Activated CD8-positive, alpha-beta memory T cell treated with anti-CD3 and anti-CD28 coated beads, Interleukin-2, amount 10 ng/mL, durations not matched to agents 7 days and 5 days (primary cell): ENCODE data around the gene SNRNP25. TPM values are rescaled to one million over a fixed set of nuclear protein-coding genes. Genes with fewer than 3 reads are reported as not detected.

Source experiments
- ATAC-seq: fragments of 150-1000 bp; cut with Tn5 transposase; one replicate; pipeline ENCODE4 v1.10.0; 2021; ENCODE audit warnings: moderate library complexity
- CTCF ChIA-PET: fragments of 350-600 bp; sonication (Branson Sonifier 250); formaldehyde crosslinking; loops from one replicate; lab custom pipeline; 2021; ENCODE audit warnings: antibody characterized with exemption; lab: Charles Lee
- DNase-seq: peaks from one replicate; pipeline ENCODE4 v3.0.0-alpha.2; 2020
- H3K27ac Mint-ChIP-seq: one replicate; pipeline ENCODE4 v1.8.0; 2021; ENCODE audit warnings: mild to moderate bottlenecking, mixed read lengths
- H3K27me3 Mint-ChIP-seq: one replicate; pipeline ENCODE4 v1.8.0; 2021; ENCODE audit warnings: mixed read lengths
- H3K36me3 Mint-ChIP-seq: one replicate; pipeline ENCODE4 v1.8.0; 2021; ENCODE audit warnings: mild to moderate bottlenecking, mixed read lengths
- H3K4me1 Mint-ChIP-seq: one replicate; pipeline ENCODE4 v1.8.0; 2021; ENCODE audit warnings: mixed read lengths
- H3K4me3 Mint-ChIP-seq: one replicate; pipeline ENCODE4 v1.8.0; 2021; ENCODE audit warnings: mild to moderate bottlenecking, moderate library complexity, mixed read lengths
- H3K9me3 Mint-ChIP-seq: one replicate; pipeline ENCODE4 v1.8.0; 2022; ENCODE audit warnings: low read depth, mixed read lengths
- total RNA-seq, 2 experiments: library from RNA; stranded (reverse); gene quantifications; one replicate each; pipeline ENCODE4 v1.2.3, GENCODE V29; 2021

Gene SNRNP25
- total RNA-seq, 2 experiments from 2014 or later, result 86.6 to 90.8 TPM

- no peak overlapping the region for H3K4me3 Mint-ChIP-seq
- ATAC-seq, result no peak
- H3K4me1 Mint-ChIP-seq, result no peaks in the 10 kb centered on the region
- no peaks in the 10 kb centered on the region for H3K9me3 Mint-ChIP-seq
- CTCF ChIA-PET, result interaction anchor here (6.6 to 14.8 kb wide), 2 partner anchors 15 to 35 kb away, joined by 78 to 350 read pairs; partner anchors contain the start of gene MPG
- H3K27me3 Mint-ChIP-seq, result no peaks in the 10 kb centered on the region
- DNase-seq, result no peak
- H3K36me3 Mint-ChIP-seq, result no peaks in the 10 kb centered on the region
- no peak overlapping the region for H3K27ac Mint-ChIP-seq
Measured at GRCh38 chr16:61879-62281, 8.3 kb downstream of the SNRNP25 start.

- ATAC-seq (no peak), DNase-seq (no peak)
- Mint-ChIP-seq H3K27ac (no peak overlapping the region), H3K9me3 (no peaks in the 10 kb centered on the region), H3K36me3 (no peaks in the 10 kb centered on the region), H3K4me3 (no peak overlapping the region), H3K27me3 (no peaks in the 10 kb centered on the region), H3K4me1 (no peaks in the 10 kb centered on the region)
- CTCF ChIA-PET, result interaction anchor here (4.1 to 14.8 kb wide), 3 partner anchors 14 to 43 kb away, joined by 52 to 350 read pairs (median 78); partner anchors contain the start of gene MPG
Measured at GRCh38 chr16:62283-62967, 8.8 kb downstream of the SNRNP25 start.

GRCh38 chr16:62968-63391 is 9.4 kb downstream of the SNRNP25 start:
- Mint-ChIP-seq H3K4me3 (no peak overlapping the region), H3K9me3 (no peaks in the 10 kb centered on the region), H3K36me3 (no peaks in the 10 kb centered on the region), H3K27ac (no peak overlapping the region), H3K4me1 (no peaks in the 10 kb centered on the region), H3K27me3 (no peaks in the 10 kb centered on the region)
- no peak for ATAC-seq
- DNase-seq, result no peak
- CTCF ChIA-PET, result interaction anchor here (0.8 to 14.8 kb wide), 5 partner anchors 14 to 63 kb away, joined by 3 to 350 read pairs (median 52); partner anchors contain the start of gene MPG

DNA sequence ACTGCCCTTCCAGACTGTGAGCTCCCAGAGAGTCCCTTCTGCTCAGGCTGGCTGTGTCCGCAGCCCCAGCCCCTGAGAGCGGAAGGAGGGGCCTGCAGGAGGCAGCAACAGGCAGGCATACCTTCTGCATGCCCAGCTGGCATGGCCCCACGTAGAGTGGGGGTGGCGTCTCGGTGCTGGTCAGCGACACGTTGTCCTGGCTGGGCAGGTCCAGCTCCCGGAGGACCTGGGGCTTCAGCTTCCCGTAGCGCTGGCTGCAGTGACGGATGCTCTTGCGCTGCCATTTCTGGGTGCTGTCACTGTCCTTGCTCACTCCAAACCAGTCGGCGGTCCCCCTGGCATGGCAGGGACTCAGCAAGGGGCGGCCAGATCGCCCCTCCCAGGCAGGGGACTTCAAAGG is 9.8 kb downstream of the SNRNP25 start:
- CTCF ChIA-PET, result interaction anchor here (0.8 to 14.8 kb wide), 5 partner anchors 13 to 62 kb away, joined by 3 to 350 read pairs (median 52); partner anchors contain the start of gene MPG
- no peaks in the 10 kb centered on the region for H3K9me3 Mint-ChIP-seq
- H3K4me3 Mint-ChIP-seq, result no peak overlapping the region
- no peak overlapping the region for H3K27ac Mint-ChIP-seq
- ATAC-seq (no peak), DNase-seq (no peak)
- H3K27me3 Mint-ChIP-seq, result no peaks in the 10 kb centered on the region
- H3K4me1 Mint-ChIP-seq, result no peaks in the 10 kb centered on the region
- H3K36me3 Mint-ChIP-seq, result no peaks in the 10 kb centered on the region

DNA sequence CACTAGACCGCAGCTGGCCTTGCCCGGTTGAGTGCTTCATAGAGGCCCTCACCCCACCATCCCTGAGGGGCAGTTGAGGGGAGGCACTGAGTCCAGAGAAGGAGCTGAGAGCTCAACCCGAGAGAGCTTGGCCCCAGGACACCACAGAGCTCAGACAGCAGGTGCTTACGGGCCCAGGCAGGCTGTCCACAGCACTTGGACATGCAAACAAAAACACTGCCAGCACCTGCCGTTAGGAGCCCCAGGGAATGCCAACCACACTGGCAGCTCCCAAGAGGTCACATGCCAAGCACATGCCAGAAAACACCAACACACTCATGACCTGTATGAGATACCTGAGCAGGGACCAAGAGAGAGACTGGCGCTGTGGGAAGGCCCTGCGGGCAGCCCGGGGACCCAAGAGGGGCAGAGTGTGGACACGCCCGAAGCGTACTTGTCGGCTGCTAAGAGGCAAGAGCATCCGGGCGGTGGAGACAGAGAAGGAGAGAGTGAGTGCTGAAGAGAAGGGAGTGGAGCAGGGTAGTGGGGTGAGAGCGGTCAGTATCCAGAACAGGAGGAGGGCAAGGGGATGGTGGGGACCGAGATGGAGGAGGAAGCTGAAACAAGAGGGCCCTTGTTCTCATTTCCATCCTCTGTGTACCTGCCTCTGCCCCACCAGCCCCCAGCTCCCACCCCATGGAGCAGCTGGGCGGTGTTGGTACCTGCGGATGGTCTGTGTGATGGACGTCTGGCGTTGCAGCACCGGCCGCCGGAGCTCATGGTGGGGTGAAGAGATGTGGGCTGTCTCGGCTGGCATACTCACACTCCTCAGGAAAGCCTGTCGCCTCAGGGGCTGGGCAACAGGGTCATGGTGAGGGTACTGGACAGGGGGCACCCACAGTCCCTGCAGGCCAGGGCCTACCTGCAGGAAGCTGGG is 10.6 kb downstream of the SNRNP25 start:
- Mint-ChIP-seq H3K27ac (no peak overlapping the region), H3K4me3 (no peak overlapping the region), H3K4me1 (no peaks in the 10 kb centered on the region), H3K9me3 (no peaks in the 10 kb centered on the region), H3K36me3 (no peaks in the 10 kb centered on the region), H3K27me3 (no peaks in the 10 kb centered on the region)
- DNase-seq (no peak), ATAC-seq (no peak)
- CTCF ChIA-PET, result interaction anchor here (0.6 to 14.8 kb wide), 13 partner anchors 8 to 1357 kb away, joined by 3 to 350 read pairs (median 17); partner anchors contain the start of genes MPG, POLR3K and SNRNP25

DNA sequence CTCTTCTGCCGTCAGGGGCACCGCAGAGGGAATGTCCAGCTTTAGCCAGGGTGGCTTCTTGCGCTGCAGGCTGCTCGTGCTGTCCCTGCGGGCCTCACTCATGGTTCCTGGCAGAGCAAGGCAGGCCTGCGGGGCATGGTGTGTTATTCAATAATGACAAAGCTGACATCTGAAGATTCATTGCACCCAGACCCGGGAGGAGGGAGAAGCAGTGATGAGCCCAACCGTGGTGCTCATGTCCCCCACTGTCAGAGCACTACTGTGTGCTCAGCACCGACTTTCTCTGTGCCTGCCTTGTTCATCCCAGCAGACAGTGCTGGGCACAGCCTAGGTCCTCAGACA is 11.3 kb downstream of the SNRNP25 start:
- H3K4me1 Mint-ChIP-seq, result no peaks in the 10 kb centered on the region
- H3K4me3 Mint-ChIP-seq, result no peak overlapping the region
- H3K27me3 Mint-ChIP-seq, result peaks cover 1% of the 10 kb centered on the region
- no peaks in the 10 kb centered on the region for H3K9me3 Mint-ChIP-seq
- no peak for ATAC-seq
- DNase-seq, result no peak
- CTCF ChIA-PET, result interaction anchor here (1.2 to 14.8 kb wide), 15 partner anchors 8 to 306 kb away, joined by 3 to 350 read pairs (median 12); partner anchors contain the start of genes HBQ1, MPG, POLR3K and SNRNP25
- no peak overlapping the region for H3K27ac Mint-ChIP-seq
- H3K36me3 Mint-ChIP-seq, result no peaks in the 10 kb centered on the region

DNA sequence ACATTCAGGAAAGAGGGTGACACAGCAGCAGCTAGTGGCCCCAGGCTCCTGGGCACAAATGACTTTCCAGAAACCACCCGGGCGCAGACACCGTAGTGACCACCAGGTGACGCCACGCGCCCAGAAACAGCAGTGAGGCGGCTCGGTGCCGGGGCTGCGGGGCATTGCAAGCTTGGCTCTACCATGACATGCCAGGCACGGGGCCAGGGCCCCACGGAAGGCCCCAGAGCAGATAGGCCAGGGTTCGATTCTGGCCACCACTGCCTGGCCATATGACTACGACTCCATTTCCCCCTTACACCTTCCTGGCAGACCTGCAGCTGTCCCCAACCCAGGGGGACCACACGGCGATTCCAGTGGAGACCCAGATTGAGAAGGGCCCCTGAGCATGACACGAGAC is 12.1 kb downstream of the SNRNP25 start:
- H3K36me3 Mint-ChIP-seq, result no peaks in the 10 kb centered on the region
- DNase-seq, result peak; percentile 89
- no peaks in the 10 kb centered on the region for H3K9me3 Mint-ChIP-seq
- no peak overlapping the region for H3K4me3 Mint-ChIP-seq
- H3K27ac Mint-ChIP-seq, result no peak overlapping the region
- no peaks in the 10 kb centered on the region for H3K4me1 Mint-ChIP-seq
- peaks cover 8% of the 10 kb centered on the region for H3K27me3 Mint-ChIP-seq
- ATAC-seq, result peak; percentile 92
- CTCF ChIA-PET, result interaction anchor here (0.6 to 14.8 kb wide), 34 partner anchors 9 to 306 kb away, joined by 3 to 350 read pairs (median 5); partner anchors contain the start of genes HBQ1, MPG, POLR3K and SNRNP25

- Mint-ChIP-seq H3K27me3 (peaks cover 15% of the 10 kb centered on the region), H3K36me3 (no peaks in the 10 kb centered on the region), H3K4me1 (no peaks in the 10 kb centered on the region), H3K9me3 (no peaks in the 10 kb centered on the region), H3K27ac (no peak overlapping the region), H3K4me3 (no peak overlapping the region)
- CTCF ChIA-PET, result interaction anchor here (0.7 to 14.8 kb wide), 31 partner anchors 10 to 305 kb away, joined by 3 to 350 read pairs (median 5); partner anchors contain the start of genes HBQ1, MPG, POLR3K and SNRNP25
- ATAC-seq (no peak), DNase-seq (no peak)
Measured at GRCh38 chr16:66309-67182, 12.9 kb downstream of the SNRNP25 start.

GRCh38 chr16:67183-67791 is 13.7 kb downstream of the SNRNP25 start:
- CTCF ChIA-PET, result interaction anchor here (3.3 to 14.8 kb wide), 4 partner anchors 9 to 29 kb away, joined by 17 to 350 read pairs (median 58); partner anchors contain the start of gene MPG
- no peaks in the 10 kb centered on the region for H3K36me3 Mint-ChIP-seq
- peaks cover 18% of the 10 kb centered on the region for H3K27me3 Mint-ChIP-seq
- no peaks in the 10 kb centered on the region for H3K9me3 Mint-ChIP-seq
- H3K4me3 Mint-ChIP-seq, result no peak overlapping the region
- ATAC-seq (no peak), DNase-seq (no peak)
- H3K27ac Mint-ChIP-seq, result no peak overlapping the region
- no peaks in the 10 kb centered on the region for H3K4me1 Mint-ChIP-seq

GRCh38 chr16:67884-68789 is 14.5 kb downstream of the SNRNP25 start:
- CTCF ChIA-PET, result interaction anchor here (4.9 to 14.8 kb wide), 3 partner anchors 9 to 29 kb away, joined by 37 to 350 read pairs (median 78); partner anchors contain the start of gene MPG
- ATAC-seq, result no peak
- no peak for DNase-seq
- Mint-ChIP-seq H3K27ac (no peak overlapping the region), H3K9me3 (no peaks in the 10 kb centered on the region), H3K4me3 (no peak overlapping the region), H3K36me3 (no peaks in the 10 kb centered on the region), H3K4me1 (peaks cover 3% of the 10 kb centered on the region), H3K27me3 (peaks cover 22% of the 10 kb centered on the region)

DNA sequence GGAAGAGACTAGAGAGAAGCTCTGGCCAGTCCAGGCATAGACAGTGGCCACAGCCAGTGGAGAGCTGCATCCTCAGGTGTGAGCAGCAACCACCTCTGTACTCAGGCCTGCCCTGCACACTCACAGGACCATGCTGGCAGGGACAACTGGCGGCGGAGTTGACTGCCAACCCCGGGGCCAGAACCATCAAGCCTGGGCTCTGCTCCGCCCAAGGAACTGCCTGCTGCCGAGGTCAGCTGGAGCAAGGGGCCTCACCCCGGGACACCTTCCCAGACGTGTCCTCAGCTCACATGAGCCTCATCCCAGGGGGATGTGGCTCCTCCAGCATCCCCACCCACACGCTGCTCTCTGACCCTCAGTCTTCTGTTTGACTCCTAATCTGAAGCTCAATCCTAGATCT is 15.6 kb downstream of the SNRNP25 start:
- no peaks in the 10 kb centered on the region for H3K9me3 Mint-ChIP-seq
- CTCF ChIA-PET, result interaction anchor here (1.1 to 14.8 kb wide), 3 partner anchors 28 to 38 kb away, joined by 3 to 350 read pairs (median 4); no protein-coding TSS in a partner anchor
- no peak overlapping the region for H3K4me3 Mint-ChIP-seq
- no peak overlapping the region for H3K27ac Mint-ChIP-seq
- H3K27me3 Mint-ChIP-seq, result peaks cover 31% of the 10 kb centered on the region
- no peaks in the 10 kb centered on the region for H3K36me3 Mint-ChIP-seq
- ATAC-seq (no peak), DNase-seq (no peak)
- H3K4me1 Mint-ChIP-seq, result peaks cover 3% of the 10 kb centered on the region
